Airway epithelial cell (primary cell): Measurements from ENCODE around the gene QPCT. TPM values are rescaled to one million over a fixed set of nuclear protein-coding genes. Genes with fewer than 3 reads are reported as not detected.

Source experiments
- total RNA-seq: library from RNA; depleted of rRNA; stranded (reverse); fragments of >200 nt; gene quantifications from 2 replicates; pipeline ENCODE4 v1.2.3, GENCODE V29; 2015

Gene QPCT
- total RNA-seq: 2.5 and 2.9 TPM in 2 replicates

GRCh38 chr2:37344453-37345361 lies at the start of gene QPCT:
TSS of gene QPCT (plus strand) at chr2:37344630. CDS start at chr2:37344732, 102 bp downstream.

GRCh38 chr2:37324786-37325624 lies 19.4 kb upstream of the QPCT start, which contains the start of gene PRKD3:
TSS of gene PRKD3 (minus strand) at chr2:37324833. CDS start at chr2:37316524, 8,309 bp downstream.

Other genes with a start within 250 kb of the QPCT start
- gene EIF2AK2, start 187.7 kb upstream of the QPCT start, total RNA-seq: 9.2 and 13.1 TPM in 2 replicates
- gene SULT6B1, start 156.0 kb upstream of the QPCT start, total RNA-seq: not detected in 2 replicates
- 18.4 and 23.3 TPM in 2 replicates for gene CEBPZOS, start 148.1 kb upstream of the QPCT start, total RNA-seq
- 29.3 and 31.9 TPM in 2 replicates for gene CEBPZ, start 113.0 kb upstream of the QPCT start, total RNA-seq
- gene NDUFAF7, start 113.0 kb upstream of the QPCT start, total RNA-seq: 8.5 and 9.7 TPM in 2 replicates
- gene PRKD3, start 19.8 kb upstream of the QPCT start, total RNA-seq: 13.2 and 22.5 TPM in 2 replicates